ENCODE data around the gene TMEM97. TPM values are rescaled to one million over a fixed set of nuclear protein-coding genes. Genes with fewer than 3 reads are reported as not detected.

TMEM97 gene
- total and polyA plus RNA-seq, 9 of the 15 experiments (the other 6 are each of a cell fraction or from before 2014, with no cell fraction given): 34.6 to 121 (median 76.0) TPM

DNA sequence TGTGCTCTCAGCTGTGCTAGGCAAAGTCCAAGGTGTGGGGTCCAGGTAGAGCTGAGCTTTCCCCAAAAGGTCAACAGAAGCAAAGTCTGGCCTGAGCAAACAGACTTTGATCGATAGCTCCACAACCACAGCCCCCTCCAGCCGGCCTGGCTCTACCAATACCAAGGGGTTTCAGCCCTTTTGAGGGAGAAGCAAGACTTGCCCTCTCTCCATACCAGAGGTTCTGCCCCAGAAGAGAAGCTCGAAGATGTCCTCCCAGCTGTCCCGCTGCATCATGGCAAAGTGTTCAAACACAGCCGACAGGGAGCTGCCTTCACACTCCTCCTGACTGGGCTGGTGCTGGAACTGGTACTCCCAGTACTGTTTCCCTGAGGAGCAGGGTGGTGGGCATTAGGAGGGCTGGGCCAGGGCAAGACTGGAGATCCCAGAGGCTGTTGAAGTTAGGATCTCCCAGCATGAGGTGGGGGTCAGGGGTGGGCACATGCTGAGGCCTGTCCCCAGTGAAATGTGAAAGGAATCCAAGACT is 49.4 kb downstream of the TMEM97 start:
- no peaks in the 10 kb centered on the region for H3K79me2 ChIP-seq (ENCODE audit: control insufficient read depth, insufficient read depth, low read length)
- no peak overlapping the region for H3K27ac ChIP-seq (ENCODE audit: extremely low read depth, low read depth, low read length)
- CTCF ChIA-PET (ENCODE audit: low intra/inter-chr PET ratio): no interaction called here
- no TSS peak for BruUV-seq (replicated peaks)
- FAIRE-seq: no peak
- TF ChIP-seq, protein P1, sequence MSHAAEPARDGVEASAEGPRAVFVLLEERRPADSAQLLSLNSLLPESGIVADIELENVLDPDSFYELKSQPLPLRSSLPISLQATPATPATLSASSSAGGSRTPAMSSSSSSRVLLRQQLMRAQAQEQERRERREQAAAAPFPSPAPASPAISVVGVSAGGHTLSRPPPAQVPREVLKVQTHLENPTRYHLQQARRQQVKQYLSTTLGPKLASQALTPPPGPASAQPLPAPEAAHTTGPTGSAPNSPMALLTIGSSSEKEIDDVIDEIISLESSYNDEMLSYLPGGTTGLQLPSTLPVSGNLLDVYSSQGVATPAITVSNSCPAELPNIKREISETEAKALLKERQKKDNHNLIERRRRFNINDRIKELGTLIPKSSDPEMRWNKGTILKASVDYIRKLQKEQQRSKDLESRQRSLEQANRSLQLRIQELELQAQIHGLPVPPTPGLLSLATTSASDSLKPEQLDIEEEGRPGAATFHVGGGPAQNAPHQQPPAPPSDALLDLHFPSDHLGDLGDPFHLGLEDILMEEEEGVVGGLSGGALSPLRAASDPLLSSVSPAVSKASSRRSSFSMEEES (CRISPR knock-in tag; IDR thresholded peaks at IDR 0.05): no peak
- TF ChIP-seq HDAC8 (tag; IDR thresholded peaks at IDR 0.05) (no peak), FIP1L1 (IDR thresholded peaks at IDR 0.05; ENCODE audit: low read depth, low read length, poor library complexity, severe bottlenecking) (no peak), THRAP3 (IDR thresholded peaks at IDR 0.05; ENCODE audit: borderline replicate concordance) (no peak), CBFA2T3 (IDR thresholded peaks at IDR 0.05) (no peak), STAT5A (IDR thresholded peaks at IDR 0.05; ENCODE audit: borderline replicate concordance, low read length) (no peak)
- TF ChIP-seq, protein P2, sequence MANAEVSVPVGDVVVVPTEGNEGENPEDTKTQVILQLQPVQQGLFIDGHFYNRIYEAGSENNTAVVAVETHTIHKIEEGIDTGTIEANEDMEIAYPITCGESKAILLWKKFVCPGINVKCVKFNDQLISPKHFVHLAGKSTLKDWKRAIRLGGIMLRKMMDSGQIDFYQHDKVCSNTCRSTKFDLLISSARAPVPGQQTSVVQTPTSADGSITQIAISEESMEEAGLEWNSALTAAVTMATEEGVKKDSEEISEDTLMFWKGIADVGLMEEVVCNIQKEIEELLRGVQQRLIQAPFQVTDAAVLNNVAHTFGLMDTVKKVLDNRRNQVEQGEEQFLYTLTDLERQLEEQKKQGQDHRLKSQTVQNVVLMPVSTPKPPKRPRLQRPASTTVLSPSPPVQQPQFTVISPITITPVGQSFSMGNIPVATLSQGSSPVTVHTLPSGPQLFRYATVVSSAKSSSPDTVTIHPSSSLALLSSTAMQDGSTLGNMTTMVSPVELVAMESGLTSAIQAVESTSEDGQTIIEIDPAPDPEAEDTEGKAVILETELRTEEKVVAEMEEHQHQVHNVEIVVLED (CRISPR knock-in tag; IDR thresholded peaks at IDR 0.05): no peak
- ATAC-seq: no peak
- peaks cover 10% of the 10 kb centered on the region; the same call in 1 of the 3 replicates for H3K36me3 ChIP-seq (ENCODE audit: control insufficient read depth, insufficient read depth, low read length)
- POLR2A ChIA-PET: interaction anchor here (3.4 kb wide), 1 partner anchor 10 kb away, joined by 31 read pairs; the partner anchor contains the start of gene POLDIP2
- H3K4me1 ChIP-seq (replicated peaks in 1 of 2; ENCODE audit: control insufficient read depth in 2 of 2, insufficient read depth in 2 of 2, low read length in 2 of 2): peaks cover 16 to 45% of the 10 kb centered on the region in 2 experiments
- no peak for DNase-seq (ENCODE audit: extremely low read depth in 1 of 4, low spot score in 3 of 4)
- H3K9me3 ChIP-seq (replicated peaks; ENCODE audit: control insufficient read depth, insufficient read depth, low read depth, low read length): no peaks in the 10 kb centered on the region
- in situ Hi-C loops (cut with MboI): no loop called here
- peaks cover 14% of the 10 kb centered on the region for H4K20me1 ChIP-seq (replicated peaks; ENCODE audit: control insufficient read depth, insufficient read depth, low read length)
- peaks cover 0 to 4% of the 10 kb centered on the region in 2 experiments; a peak in 1 of 5 replicates for H3K27me3 ChIP-seq (ENCODE audit: control insufficient read depth in 2 of 2, insufficient read depth in 2 of 2, low read length in 2 of 2)
- peaks cover 5% of the 10 kb centered on the region for H3K9me1 ChIP-seq (ENCODE audit: control insufficient read depth, insufficient read depth, low read length)
- H3K4me3 ChIP-seq: no peak overlapping the region
- 57% methylated on average over 5 of the region's 5 CpGs for WGBS (ENCODE audit: insufficient coverage, low coverage, missing lambda C conversion rate)
- H3K9ac ChIP-seq (ENCODE audit: insufficient read depth in 1 of 2, low read depth in 2 of 2, low read length in 2 of 2): 0 out of 4 replicates have a peak overlapping the region, but pooled peaks of 1 of the 2 experiments have one; percentile 20
- intact Hi-C loops (cut with micrococcal nuclease): no loop called here
- H2AFZ ChIP-seq (ENCODE audit: low read depth, low read length): no peak overlapping the region
- H3K4me2 ChIP-seq (ENCODE audit: insufficient read depth, low read length): no peak overlapping the region

Data from K562 (cell line).